ENCODE data around the gene PSORS1C2.
A peak's percentile ranks its signal among the peaks of the same experiment; 100 is the strongest.
"Not testable (repeated sequence)": the region's sequence is repeated elsewhere in the genome, so short reads cannot be mapped to it uniquely, and the experiment has no call there.

PSORS1C2 gene

DNA sequence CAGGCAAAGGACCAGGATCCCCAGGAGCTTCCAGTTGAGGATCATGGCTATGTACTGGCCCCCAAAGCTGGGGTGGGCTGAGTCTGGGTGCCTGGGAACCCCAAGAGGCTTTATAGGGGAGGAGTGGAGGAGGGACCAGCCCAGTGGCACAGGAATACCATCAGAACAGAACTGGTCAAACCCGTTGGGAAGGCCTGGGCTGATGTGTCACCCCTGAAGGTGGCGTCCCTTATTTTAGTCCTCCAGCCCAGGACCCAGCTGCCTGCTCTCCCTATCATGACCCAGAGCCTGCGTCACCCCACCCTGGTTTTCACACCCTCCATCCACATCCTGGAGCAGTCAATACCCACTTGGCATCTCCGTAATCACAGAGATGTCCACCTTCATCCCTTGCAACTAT lies at the start of gene PSORS1C2:
TSS of gene PSORS1C2 (minus strand) at position 85 of the 400 bp plus-strand sequence. CDS start at position 45, 40 bp downstream.
- no peak for TF ChIP-seq POLR2A (IDR thresholded peaks at IDR 0.05; ENCODE audit: low read depth, low read length)
- FAIRE-seq (no peak), DNase-seq (ENCODE audit: insufficient read length, low spot score) (no peak)

DNA sequence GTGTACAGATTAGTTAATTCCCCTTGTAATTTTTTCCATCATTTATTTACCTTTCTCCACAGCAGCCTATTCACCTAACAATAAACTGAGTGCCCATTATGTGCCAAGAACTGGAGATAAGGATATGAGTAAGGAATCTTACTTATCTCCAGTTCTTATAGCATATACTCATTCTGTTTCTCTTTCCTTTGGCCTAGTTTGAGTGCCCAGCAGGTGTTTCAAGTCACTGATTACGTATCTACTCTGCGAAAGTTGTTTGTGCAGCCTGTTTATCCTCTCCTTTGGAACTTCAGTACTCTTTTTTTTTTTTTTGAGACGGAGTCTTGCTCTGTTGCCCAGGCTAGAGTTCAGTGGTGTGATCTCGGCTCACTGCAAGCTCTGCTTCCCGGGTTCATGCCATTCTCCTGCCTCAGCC lies 48.9 kb upstream of the PSORS1C2 start:
- no peak for DNase-seq (ENCODE audit: insufficient read length, low spot score)
- FAIRE-seq: no peak
- TF ChIP-seq POLR2A (IDR thresholded peaks at IDR 0.05; ENCODE audit: low read depth, low read length): no peak

DNA sequence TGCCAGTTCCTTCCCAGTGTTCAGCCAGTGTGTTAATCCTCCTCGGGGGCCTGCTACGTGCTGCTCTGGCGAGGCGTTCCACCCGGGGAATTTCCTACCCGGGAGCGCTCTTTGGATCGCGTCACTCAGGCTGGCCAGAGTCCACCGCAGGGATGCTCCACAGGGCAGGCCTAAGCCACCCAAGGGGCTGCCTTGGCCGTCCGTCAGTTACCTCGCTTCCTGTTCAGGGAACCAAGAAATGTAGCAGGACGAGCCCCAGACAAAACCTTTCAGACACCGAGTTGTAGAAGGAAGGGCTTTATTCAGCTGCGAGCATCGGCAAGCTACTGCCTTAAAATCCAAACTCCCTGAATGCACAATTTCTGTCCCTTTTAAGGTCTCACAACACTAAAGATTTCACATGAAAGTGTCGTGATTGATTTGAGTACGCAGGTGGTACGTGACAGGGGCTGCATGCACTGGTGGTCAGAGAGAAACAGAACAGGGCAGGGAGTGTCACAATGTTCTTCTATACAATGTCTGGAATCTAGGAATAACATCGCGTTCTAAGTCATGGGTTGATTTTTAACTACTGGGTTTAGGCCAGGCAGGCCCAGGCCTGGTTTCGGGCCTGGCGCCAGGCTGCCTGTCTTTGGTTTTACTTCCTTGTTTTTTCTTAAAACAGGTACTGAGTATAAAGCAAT lies 47.3 kb upstream of the PSORS1C2 start:
- FAIRE-seq: no peak
- TF ChIP-seq POLR2A (IDR thresholded peaks at IDR 0.05; ENCODE audit: low read depth, low read length): no peak
- no peak for DNase-seq (ENCODE audit: insufficient read length, low spot score)

DNA sequence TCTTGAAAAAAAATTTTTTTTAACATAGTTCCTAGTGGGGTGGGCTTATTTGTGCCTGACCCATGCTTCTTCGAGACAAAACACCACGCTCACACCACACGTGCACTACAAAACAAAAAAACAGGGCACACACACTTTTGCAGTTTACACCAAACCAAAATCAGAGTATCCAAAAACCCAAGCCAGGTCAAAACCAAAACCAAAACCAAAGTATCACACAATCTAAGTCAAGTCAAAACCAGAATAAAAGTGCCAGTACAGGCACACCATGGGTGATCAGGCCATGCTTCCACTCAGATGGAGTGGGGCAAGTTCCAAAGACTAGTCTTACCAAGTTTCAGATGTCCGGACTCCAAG lies 46.8 kb upstream of the PSORS1C2 start:
- not testable (repeated sequence) for FAIRE-seq; DNase-seq (ENCODE audit: insufficient read length, low spot score)

DNA sequence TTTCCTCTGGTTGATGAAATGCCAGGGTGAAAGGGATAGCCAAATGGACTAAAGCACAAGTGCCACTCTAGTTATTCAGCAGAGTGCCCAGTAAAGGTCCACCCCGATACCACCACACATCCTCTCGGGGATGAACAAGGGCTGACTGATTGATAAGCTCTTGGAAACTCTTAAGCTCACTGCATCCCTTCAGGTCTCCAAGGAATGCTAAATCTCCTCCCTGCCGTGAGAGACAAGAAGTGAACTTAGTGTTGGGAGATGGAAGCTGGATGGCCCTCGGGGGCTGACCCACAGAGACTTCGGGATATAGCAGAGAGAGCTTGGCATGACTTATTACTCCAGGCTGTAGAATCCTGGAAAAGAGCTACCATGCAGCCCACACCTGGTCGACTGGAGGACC lies 45.0 kb upstream of the PSORS1C2 start:
- FAIRE-seq: not testable (repeated sequence)

DNA sequence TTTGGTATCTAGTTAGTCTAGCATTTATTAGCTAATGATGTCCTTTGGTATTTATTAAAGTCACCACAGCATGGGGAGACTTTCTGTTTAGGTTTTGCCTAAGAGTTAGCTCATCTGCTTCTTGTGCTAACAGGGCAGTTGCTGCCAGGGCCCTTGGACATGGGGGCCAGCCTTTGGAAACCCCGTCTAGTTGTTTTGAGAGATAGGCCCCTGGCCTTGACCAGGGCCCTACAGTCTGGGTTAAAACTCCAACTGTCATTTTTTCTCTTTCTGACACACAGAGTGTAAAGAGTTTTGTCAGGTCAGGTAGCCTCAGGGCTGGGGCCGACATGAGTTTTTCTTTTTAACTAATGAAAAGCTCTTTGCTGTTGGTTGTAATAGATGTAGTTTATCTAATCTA lies 44.4 kb upstream of the PSORS1C2 start:
- not testable (repeated sequence) for FAIRE-seq

More for the DNA sequence above, 45.0 kb upstream of the PSORS1C2 start:
- DNase-seq (ENCODE audit: insufficient read length, low spot score): not testable (repeated sequence)

DNA sequence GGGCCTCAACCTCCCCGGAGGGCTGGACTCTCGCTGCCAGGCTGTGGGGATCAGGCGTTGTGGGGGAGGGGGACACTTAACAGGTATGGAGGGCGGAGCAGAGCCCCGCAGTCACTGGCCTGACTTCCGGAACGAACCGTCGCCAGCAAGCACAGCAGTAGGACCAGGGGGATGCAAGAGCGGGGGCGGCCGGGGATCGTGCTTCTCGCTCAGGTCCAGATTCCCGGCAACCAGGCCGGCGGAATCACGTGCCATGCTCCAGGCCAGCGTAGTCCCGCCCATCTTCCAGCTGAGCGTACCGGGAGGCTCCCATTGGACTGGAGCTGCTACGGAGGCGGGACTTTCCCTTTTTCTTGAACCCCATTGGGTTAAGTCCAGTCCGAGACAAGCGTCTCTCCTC lies 41.6 kb upstream of the PSORS1C2 start:
- TF ChIP-seq POLR2A (IDR thresholded peaks at IDR 0.05; ENCODE audit: low read depth, low read length): no peak
- FAIRE-seq: peak; percentile 70
- DNase-seq (ENCODE audit: insufficient read length, low spot score): peak; percentile 93

More for the DNA sequence above, 44.4 kb upstream of the PSORS1C2 start:
- DNase-seq (ENCODE audit: insufficient read length, low spot score): not testable (repeated sequence)

DNA sequence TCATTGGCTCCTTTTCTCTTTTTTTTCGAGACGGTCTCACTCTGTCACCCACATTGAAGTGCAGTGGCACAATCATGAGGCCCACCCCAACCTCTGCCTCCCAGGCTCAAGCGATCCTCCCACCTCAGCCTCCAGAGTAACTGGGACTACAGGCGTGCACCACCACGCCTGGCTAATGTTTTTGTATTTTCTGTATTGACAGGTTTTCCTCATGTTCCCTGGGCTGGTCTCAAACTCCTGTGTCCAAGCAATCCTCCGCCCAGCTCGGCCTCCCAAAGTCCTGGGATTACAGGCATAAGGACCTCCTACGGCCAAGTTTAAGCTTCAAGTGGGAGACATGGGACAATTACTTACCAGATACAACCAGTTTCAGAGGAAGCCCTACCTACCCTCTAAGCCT lies 41.0 kb upstream of the PSORS1C2 start:
- FAIRE-seq (no peak), DNase-seq (ENCODE audit: insufficient read length, low spot score) (no peak)
- TF ChIP-seq POLR2A (IDR thresholded peaks at IDR 0.05; ENCODE audit: low read depth, low read length): no peak

DNA sequence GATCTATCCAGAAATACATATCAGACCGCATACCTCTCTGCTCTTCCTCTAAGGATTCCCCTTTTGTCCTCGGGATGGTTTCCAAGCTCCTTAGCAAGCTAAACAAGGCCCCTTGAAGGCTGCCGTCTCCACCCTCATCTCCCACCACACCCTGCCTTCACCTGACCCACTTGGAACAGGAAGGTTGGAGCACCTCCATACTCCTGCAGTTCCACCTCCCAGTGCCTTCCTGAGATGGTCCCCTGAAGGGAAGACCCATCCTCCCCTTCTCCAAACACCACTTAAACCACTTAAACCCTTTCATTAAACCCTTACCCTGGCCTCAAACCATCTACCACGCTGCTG lies 40.1 kb upstream of the PSORS1C2 start:
- no peak for DNase-seq (ENCODE audit: insufficient read length, low spot score)
- TF ChIP-seq POLR2A (IDR thresholded peaks at IDR 0.05; ENCODE audit: low read depth, low read length): no peak
- no peak for FAIRE-seq

DNA sequence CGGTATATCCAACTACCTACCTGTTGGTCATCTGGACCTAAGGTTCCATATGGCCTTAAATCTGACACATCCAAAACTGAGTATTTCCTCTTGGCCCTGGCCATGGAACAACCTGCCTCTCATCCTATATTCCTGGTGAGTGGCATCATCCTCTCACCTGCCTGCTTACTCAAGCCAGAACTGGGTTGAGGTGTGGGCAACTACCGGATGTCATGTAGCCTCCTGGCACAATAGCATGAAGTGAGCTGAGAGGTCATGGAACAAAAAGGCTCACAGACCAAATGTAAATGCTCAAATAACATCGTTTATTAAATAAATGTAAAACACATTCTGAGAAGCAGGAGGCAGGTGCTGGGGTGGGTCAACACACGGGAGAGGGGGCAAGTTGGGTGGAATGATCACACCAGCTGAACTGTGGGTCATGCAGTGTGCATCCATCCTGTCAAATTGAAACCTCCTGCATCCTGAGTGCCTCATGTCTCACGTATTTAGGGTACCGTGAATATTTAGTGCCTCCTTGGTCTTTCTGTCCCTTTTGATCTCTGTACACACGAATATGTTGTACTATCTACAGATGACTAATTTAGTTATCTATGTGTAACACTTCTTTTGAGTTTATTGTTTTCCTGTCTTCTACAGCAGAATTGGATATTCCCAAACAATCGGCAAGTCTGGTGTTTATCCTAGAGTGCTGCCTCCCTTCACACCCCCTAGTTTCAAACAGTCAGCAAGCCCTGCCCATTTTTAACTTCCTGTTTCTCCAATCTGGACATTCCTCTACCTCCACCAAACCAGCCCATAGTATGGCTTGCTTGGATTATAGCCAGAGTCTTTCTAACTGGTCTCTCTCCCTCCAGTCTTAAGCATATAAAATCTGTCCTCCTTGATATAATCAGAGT lies 39.5 kb upstream of the PSORS1C2 start:
- TF ChIP-seq POLR2A (IDR thresholded peaks at IDR 0.05; ENCODE audit: low read depth, low read length): no peak
- no peak for DNase-seq (ENCODE audit: insufficient read length, low spot score)
- no peak for FAIRE-seq

DNA sequence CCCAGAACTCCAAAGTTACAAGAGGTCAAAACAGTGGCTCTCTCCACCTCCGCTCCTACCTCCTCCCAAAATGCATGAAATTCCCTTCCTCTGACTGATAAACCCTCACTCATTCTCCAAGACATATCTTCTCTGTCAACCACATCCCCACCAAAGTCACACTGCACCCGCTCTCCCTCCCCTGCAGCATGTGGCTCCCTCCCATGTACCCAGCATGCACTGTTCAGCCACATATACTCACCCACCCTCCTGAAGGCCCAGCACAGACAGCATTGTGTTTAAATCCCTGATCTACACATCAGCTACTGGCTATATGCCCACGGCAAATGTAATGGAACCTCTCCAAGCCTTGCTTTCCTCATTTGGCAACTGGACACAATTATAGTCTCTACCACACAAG lies 37.1 kb upstream of the PSORS1C2 start:
- peak; percentile 73 for DNase-seq (ENCODE audit: insufficient read length, low spot score)
- FAIRE-seq: peak; percentile 30
- no peak for TF ChIP-seq POLR2A (IDR thresholded peaks at IDR 0.05; ENCODE audit: low read depth, low read length)

DNA sequence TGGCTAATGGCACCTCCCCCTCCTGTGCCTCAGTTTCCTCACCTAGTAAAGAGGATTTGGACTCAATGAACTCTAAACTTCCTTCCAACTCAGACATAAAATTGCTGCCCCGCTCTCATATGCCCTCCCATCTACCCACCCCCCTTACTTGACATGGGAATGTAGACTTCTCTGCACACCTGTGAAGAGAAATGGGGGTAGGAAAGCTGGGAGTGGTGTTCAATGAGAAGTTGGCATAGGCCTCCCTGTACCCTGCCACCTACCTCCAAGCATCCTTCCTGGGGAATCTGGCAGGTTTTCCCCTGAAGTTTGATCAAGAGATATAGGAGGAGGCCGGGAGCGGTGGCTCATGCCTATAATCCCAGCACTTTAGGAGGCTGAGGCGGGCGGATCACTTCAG lies 35.5 kb upstream of the PSORS1C2 start:
- DNase-seq (ENCODE audit: insufficient read length, low spot score) (no peak), FAIRE-seq (no peak)
- no peak for TF ChIP-seq POLR2A (IDR thresholded peaks at IDR 0.05; ENCODE audit: low read depth, low read length)

DNA sequence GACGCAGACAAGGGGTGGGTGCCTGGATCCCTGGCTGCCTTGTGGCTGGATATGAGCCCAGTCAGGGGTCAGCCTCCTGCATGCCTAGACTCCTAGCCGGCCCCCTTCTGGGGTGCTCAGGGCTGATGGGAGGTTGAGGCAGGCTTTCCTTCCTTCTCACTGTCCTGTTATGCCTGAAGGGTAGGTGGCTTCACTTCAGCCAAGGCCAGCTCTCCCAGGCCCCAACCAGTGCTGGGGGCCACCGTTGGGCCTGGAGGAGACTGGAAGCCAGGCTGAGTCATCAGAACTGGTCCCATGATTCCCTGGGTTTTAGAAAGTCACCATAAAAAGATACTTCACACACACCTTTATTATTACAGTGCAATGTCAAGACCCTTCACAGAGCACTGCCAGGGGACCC lies 34.5 kb upstream of the PSORS1C2 start:
- no peak for TF ChIP-seq POLR2A (IDR thresholded peaks at IDR 0.05; ENCODE audit: low read depth, low read length)
- FAIRE-seq (no peak), DNase-seq (ENCODE audit: insufficient read length, low spot score) (no peak)

DNA sequence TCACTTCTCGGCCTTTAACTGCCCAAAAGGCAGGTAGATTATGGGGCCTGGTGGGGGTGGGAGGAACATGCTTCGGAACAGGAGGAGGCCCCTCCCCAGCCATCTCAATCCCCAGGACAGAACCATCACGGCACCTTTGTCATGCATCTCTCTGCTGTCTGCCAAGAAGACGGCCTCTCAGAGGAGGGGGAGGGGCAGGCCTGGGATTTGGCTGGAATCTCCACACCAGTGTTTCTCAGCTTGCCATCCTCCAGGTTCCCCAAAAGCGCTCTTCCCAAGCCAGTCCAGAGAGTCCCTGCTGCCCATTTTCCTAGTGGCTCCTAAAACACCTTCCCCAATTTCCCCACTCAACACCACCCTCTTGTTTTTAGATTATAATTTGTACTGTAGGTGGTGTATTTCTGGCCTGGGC lies 34.1 kb upstream of the PSORS1C2 start:
- DNase-seq (ENCODE audit: insufficient read length, low spot score) (no peak), FAIRE-seq (no peak)
- no peak for TF ChIP-seq POLR2A (IDR thresholded peaks at IDR 0.05; ENCODE audit: low read depth, low read length)
